Testis (tissue), 3 donors: Measurements from ENCODE around the gene TM9SF2. TPM values are rescaled to one million over a fixed set of nuclear protein-coding genes. Genes with fewer than 3 reads are reported as not detected.

Experiments
- DNase-seq: peaks from one replicate; pipeline ENCODE4 v3.0.0-alpha.2; 2019
- H3K27ac ChIP-seq, 2 donors: fragments of 200-600 bp; sonication (generic); one replicate each; pipeline ENCODE4 v1.5.1; 2019
- H3K27me3 ChIP-seq: fragments of 200-600 bp; sonication (generic); one replicate; pipeline ENCODE4 v1.5.1; 2019
- H3K36me3 ChIP-seq: fragments of 200-600 bp; sonication (generic); one replicate; pipeline ENCODE4 v1.5.1; 2017; ENCODE audit warnings: low read depth; ENCODE audit errors: missing control alignments
- H3K4me1 ChIP-seq: fragments of 200-600 bp; sonication (generic); one replicate; pipeline ENCODE4 v1.5.1; 2019
- H3K4me3 ChIP-seq, 2 donors: fragments of 200-600 bp; sonication (generic); one replicate each; pipeline ENCODE4 v1.5.1; 2017 to 2019
- H3K9me3 ChIP-seq: fragments of 200-600 bp; sonication (generic); one replicate; pipeline ENCODE4 v1.5.1; 2017
- CTCF ChIP-seq, 3 experiments: fragments of 450-650 bp in 2 of 3; fragments of 200-600 bp in 1 of 3; sonication (generic) in 1 of 3; IDR thresholded peaks; one replicate each; pipeline ENCODE4 v1.5.1; 2016 to 2019; ENCODE audit warnings: antibody characterized with exemption in 3 of 3, mild to moderate bottlenecking in 2 of 3, moderate library complexity in 1 of 3
- POLR2A ChIP-seq: fragments of 450-650 bp; IDR thresholded peaks from one replicate; pipeline ENCODE4 v1.6.1; 2017; ENCODE audit warnings: antibody characterized with exemption, mild to moderate bottlenecking, moderate library complexity
- WGBS, 2 donors: methylation state at CpG; one replicate each; pipeline ENCODE4 v1.1.5; 2018; 5-methylcytosine and 5-hydroxymethylcytosine counted together
- intact Hi-C: fragments of 100-400 bp; cut with DNase I; formaldehyde crosslinking; loops from one replicate; pipeline ENCODE4 v1.15.1; 2023; ENCODE audit warnings: low total_unique reads
- polyA plus RNA-seq: library from polyadenylated mRNA; stranded (reverse); fragments of 350-450 nt; fragmentation: Illumina TruSeq; extraction: RNeasy Lipid Tissue Mini Kit (QIAGEN cat#74804); gene quantifications from one replicate; pipeline ENCODE4 v1.2.3, GENCODE V29; 2014; ENCODE audit warnings: low read depth, low replicate concordance; ENCODE audit not compliant: insufficient read depth
- small RNA-seq, 2 donors: library from RNA; depleted of rRNA; stranded (forward); fragments of <200 nt; gene quantifications; one replicate each; pipeline ENCODE3, GENCODE V24; 2016
- total RNA-seq, 2 donors: library from RNA; depleted of rRNA; stranded (reverse); fragments of >200 nt; gene quantifications; one replicate each; pipeline ENCODE4 v1.2.3, GENCODE V29; 2016

Gene TM9SF2
- total and polyA plus RNA-seq, 3 donors from 2014 or later: 106 to 136 (median 119) TPM

GRCh38 chr13:99605420-99606323 lies 104.4 kb downstream of the TM9SF2 start:
- WGBS, 2 donors: 19 to 21% methylated on average over 16 to 18 of the region's 18 CpGs
- Histone ChIP-seq H3K4me1 (peaks cover 8% of the 10 kb centered on the region), H3K27ac (peak overlapping the region; percentile 48 to 77), H3K27me3 (no peaks in the 10 kb centered on the region), H3K9me3 (no peaks in the 10 kb centered on the region), H3K36me3 (no peaks in the 10 kb centered on the region), H3K4me3 (peak overlapping the region; percentile 80 to 83)
- intact Hi-C loops: no loop called here
- no peak for TF ChIP-seq CTCF (IDR thresholded peaks at IDR 0.05)
- TF ChIP-seq POLR2A: no peak
- peak; percentile 61 for DNase-seq

DNA sequence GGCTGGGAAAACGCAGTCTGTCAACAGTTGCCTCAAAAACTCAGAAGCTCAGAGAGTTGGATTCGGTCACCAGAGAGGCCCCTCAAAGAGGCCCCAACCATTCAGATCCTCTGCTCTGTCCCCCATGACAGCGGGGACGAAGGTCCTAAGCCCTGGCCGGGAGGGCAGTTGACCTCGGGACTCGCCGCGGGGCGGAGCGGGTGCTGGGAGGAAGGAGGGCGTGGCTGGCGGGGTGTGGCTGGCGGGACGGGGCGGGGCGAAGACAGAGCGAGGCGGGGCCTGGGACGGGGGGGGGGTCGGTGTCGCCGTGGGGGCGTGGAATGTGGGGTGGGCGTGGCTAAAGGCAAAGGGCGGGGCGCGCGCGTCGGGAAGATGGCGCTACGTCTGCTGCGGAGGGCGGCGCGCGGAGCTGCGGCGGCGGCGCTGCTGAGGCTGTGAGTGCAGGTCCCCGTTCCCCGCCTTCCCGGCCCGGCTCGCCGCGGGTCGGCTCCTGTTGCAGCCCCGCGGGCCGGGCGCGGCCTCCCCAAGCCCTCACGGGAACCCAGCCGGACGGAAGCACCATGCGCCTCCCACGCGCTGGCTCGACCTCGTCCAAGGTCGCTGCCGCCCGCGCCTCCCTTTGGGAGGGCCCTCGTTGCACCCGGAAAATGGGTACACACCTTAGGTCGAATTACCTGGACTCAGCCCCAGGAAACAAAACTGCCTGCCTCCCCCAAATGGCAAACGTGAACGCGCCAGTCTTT lies 105.2 kb downstream of the TM9SF2 start, which contains the start of gene CLYBL:
Gene CLYBL, plus strand, starts transcription at position 367 of the 743 bp plus-strand sequence.
- H3K27me3 ChIP-seq: no peaks in the 10 kb centered on the region
- no peaks in the 10 kb centered on the region for H3K36me3 ChIP-seq
- WGBS, 2 donors: 0% methylated on average over 10 to 36 of the region's 73 CpGs
- TF ChIP-seq CTCF (IDR thresholded peaks at IDR 0.05): no peak
- peak; percentile 33 for TF ChIP-seq POLR2A
- intact Hi-C loops: no loop called here
- H3K4me3 ChIP-seq: peak within 1 kb of the TSS; percentile 80 to 83
- peak; percentile 93 for DNase-seq
- peaks cover 8% of the 10 kb centered on the region for H3K4me1 ChIP-seq
- no peaks in the 10 kb centered on the region for H3K9me3 ChIP-seq
- peak within 1 kb of the TSS; percentile 72 to 77 for H3K27ac ChIP-seq

DNA sequence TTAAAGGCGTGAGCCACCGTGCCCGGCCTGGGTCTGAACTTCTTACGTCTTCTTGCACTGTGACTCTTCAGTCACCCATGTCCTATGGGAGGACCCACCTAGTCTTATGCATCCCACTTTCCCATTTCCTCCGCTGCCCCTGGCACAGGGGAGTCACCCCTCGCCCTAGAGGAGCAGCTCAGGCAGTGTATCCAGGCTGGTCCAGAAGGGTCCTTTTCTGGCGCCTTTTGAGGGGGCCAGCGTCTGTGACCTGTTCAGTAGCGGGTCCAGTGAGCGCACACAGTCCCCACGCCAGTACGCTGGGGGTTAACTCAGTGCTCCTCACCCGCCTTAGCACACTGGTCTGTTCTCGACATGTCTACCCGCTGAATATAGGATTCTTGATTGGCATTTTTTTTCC lies 107.1 kb downstream of the TM9SF2 start:
- Histone ChIP-seq H3K4me1 (peaks cover 8% of the 10 kb centered on the region), H3K9me3 (no peaks in the 10 kb centered on the region), H3K4me3 (no peak overlapping the region), H3K36me3 (no peaks in the 10 kb centered on the region), H3K27ac (no peak overlapping the region), H3K27me3 (no peaks in the 10 kb centered on the region)
- DNase-seq: no peak
- intact Hi-C loops: no loop called here
- no peak for TF ChIP-seq CTCF (IDR thresholded peaks at IDR 0.05)
- TF ChIP-seq POLR2A: no peak
- 62 to 75% methylated on average over 15 of the region's 15 CpGs for WGBS, 2 donors

DNA sequence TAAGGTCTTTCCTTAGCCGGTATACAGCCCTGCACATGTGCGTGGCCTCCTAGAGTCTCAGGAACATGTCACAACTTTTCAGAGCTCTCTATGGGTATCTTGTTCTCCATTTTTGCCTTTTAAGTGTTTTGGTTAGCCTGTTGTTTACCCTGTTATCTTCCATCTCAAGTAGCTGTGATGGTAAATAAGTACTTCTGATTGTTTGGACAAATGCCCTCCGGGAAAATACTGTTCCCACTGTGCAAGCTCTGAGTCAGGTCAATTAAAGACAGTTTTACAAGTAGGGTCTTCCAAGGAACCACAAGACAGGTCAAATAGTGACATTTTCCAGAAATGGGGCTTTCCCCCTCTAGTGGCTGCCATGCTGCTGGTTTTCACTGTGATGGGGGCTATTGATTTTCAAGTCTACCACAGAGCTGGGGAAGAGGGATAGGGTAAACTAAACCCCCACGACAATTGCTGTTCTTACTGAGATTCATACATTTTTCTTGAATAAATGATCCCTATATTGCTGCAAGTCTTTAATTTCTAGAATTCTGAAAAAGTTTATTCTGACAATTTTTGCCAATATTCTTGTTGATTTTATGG lies 109.5 kb downstream of the TM9SF2 start:
- Histone ChIP-seq H3K27ac (no peak overlapping the region), H3K36me3 (no peaks in the 10 kb centered on the region), H3K4me1 (peaks cover 9% of the 10 kb centered on the region), H3K9me3 (no peaks in the 10 kb centered on the region), H3K4me3 (no peak overlapping the region), H3K27me3 (no peaks in the 10 kb centered on the region)
- WGBS, 2 donors: 74 to 79% methylated on average over 4 of the region's 4 CpGs
- TF ChIP-seq CTCF (IDR thresholded peaks at IDR 0.05) (peak in 1 of 3 experiments; percentile 8), POLR2A (no peak)
- intact Hi-C loops: no loop called here
- DNase-seq: no peak

Small RNA genes lying within 50 kb of the gene (small RNA-seq; reads per million reads assigned to genes)
- gene AL139035.1: 0 to 0.38 reads per million in 2 donors

Other genes starting within 250 kb of the TM9SF2 start
- 10 to 100 TPM in 1 of 2 donors, 1 to 10 TPM in 1; 8.5 to 16.6 TPM for gene GPR18, start 243.1 kb upstream of the TM9SF2 start, total RNA-seq
- 18.0 TPM for gene GPR18, start 243.1 kb upstream of the TM9SF2 start, polyA plus RNA-seq
- 1 to 10 TPM in 1 of 2 donors, under 1 TPM in 1; 0.39 to 6.9 TPM for gene GPR183, start 194.1 kb upstream of the TM9SF2 start, total RNA-seq
- 2.3 TPM for gene GPR183, start 194.1 kb upstream of the TM9SF2 start, polyA plus RNA-seq
- 10 to 100 TPM; 21.5 to 22.7 TPM for gene CLYBL, start 105.2 kb downstream of the TM9SF2 start, total RNA-seq
- 15.4 TPM for gene CLYBL, start 105.2 kb downstream of the TM9SF2 start, polyA plus RNA-seq